Measurements from ENCODE around the gene LBH.

LBH gene

GRCh38 chr2:30235859-30236535, 4.7 kb downstream of the LBH start:
- DNase-seq, result no peak

GRCh38 chr2:30236591-30237238, 5.4 kb downstream of the LBH start:
- DNase-seq, result no peak

GRCh38 chr2:30237239-30237965, 6.1 kb downstream of the LBH start:
- no peak for DNase-seq

DNA sequence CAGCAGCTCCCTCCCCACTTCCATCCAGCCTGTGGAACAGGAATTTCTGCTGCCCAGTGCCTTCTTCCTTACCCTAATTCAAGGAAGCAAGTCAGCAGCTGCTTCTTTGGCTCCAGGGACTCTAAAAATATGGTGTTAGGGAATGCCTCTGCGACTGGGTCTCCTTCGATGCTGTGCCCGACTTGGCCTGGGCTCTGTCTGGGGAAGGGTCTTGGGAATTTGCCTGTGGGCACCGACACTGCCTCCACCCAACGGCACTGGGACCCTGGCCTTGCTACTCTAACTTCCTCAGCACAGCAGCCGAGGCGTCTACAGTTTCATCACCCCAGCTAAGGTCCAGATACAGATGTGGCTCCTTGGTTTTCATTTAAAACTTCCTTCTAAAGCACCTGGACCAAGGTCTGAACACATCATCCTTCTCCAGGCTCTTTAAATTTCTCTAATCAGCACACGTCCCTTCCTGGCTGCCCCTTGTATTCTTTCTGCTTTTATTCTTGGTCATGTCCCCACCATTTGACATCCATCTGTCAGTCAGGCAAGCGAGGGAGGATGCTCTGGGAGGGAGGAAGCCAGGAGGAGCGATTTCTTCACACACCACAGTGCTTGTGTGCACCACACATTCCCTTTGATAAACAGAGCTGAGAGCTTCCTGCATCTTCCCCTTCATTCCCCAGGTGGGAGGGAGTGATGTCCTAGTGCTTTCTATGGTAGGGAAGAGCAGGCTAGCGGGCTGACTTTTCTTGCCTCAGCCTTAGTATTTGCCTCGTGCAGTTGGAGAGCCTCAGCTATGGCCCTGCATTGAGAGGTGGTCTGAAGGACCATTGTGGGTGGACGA, 6.8 kb downstream of the LBH start:
- DNase-seq, result no peak

DNA sequence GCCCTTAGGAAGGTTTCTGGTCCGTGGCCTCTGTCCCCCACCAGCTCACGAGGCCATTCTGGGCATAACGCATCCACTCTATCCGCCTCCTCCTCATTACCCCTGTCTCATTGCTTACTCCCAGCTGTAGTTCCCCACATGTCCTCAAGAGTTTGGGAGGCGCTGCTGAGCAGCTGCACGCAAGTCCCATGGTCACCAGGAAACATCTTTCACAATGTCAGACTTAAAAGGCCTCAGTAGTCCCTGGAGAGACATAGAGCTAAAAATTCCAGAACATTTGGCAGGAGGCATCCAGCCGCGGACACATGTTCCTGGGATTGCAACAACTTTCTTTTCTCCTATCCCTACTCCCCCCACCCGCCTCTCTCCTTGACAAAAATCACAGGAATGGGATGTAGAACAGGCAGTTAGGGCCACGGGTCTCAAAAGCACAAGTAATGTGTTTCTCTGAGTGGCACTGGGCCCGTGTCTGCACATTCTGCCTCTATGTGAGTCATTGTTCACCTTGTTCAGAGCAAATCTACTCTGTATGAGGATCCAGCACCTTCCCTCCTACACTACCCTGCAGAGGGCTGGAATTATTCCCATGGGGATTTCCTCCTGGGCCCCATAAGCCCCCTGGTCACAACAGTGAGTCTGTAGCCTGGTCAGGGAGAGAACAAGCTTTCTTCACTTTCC, 8.1 kb downstream of the LBH start:
- DNase-seq, result peak; percentile 21

- DNase-seq, result no peak
These were observed 8.8 kb downstream of the LBH start for GRCh38 chr2:30239986-30240752.

DNA sequence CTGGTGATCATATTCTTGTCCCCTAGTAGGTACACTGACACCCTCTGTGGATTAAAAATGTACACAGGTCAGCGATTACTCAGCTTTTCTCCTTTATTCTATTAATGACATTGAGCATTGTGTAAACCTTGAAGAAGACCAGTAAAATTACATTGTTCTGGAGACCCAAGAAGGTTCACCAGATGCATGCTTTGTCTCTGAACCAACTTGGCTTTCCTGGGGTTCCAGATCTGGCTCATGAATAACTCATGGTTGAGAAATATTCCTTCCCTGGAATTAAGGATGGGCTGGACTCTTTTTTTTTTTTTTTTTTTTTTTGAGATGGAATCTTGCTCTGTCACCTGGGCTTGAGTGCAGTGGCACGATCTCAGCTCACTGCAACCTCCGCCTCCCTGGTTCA, 11.9 kb downstream of the LBH start:
- no peak for DNase-seq

- DNase-seq, result no peak
These were observed 14.0 kb downstream of the LBH start for GRCh38 chr2:30245364-30245763.

DNA sequence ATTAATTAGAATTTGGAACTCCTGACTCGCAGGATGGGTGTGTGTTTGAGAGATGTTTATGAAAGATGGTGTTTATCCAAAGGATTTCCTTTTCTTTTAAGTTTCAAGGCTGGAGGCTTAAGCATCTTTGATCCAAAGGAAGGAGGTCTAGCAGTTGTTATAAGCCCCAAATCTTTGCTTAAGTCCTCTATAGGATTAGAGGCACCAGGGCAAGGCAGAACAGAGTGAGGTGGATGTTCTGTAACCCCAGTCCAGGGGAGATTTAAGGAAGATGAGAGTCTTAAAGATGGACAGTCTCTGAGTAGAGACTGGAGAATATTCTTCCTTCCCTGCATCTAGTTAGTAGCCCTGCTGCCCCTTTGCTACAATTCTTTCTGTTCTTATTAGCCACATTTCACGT, 17.5 kb downstream of the LBH start:
- no peak for DNase-seq

DNA sequence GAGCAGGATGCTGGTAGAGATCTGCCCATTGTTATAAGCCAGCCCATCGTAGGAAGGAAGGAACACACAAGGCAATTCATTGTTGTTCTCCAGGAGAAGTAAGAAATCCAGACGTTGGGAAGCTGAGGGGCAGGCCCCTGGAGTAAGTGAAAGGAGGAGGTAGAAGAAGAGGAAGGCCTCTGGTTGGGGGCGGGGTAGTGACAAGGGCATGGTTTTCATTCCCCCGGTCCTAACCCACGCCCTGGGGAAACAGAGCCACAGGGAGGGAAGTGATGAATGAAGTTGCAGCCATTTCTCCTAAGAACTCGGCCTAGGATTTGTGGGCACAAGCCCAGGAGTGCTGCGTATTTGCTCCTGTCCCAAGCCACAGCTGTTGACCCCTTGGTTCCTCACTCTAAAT, 18.0 kb downstream of the LBH start:
- DNase-seq, result no peak

GRCh38 chr2:30250421-30250820, 19.1 kb downstream of the LBH start:
- DNase-seq, result no peak

GRCh38 chr2:30252723-30253701, 21.7 kb downstream of the LBH start:
- DNase-seq, result no peak

- DNase-seq, result no peak
These were observed 22.7 kb downstream of the LBH start for GRCh38 chr2:30253873-30254684.

- no peak for DNase-seq
These were observed 23.3 kb downstream of the LBH start for GRCh38 chr2:30254685-30255001.

GRCh38 chr2:30255026-30255425, 23.7 kb downstream of the LBH start:
- DNase-seq, result no peak

DNA sequence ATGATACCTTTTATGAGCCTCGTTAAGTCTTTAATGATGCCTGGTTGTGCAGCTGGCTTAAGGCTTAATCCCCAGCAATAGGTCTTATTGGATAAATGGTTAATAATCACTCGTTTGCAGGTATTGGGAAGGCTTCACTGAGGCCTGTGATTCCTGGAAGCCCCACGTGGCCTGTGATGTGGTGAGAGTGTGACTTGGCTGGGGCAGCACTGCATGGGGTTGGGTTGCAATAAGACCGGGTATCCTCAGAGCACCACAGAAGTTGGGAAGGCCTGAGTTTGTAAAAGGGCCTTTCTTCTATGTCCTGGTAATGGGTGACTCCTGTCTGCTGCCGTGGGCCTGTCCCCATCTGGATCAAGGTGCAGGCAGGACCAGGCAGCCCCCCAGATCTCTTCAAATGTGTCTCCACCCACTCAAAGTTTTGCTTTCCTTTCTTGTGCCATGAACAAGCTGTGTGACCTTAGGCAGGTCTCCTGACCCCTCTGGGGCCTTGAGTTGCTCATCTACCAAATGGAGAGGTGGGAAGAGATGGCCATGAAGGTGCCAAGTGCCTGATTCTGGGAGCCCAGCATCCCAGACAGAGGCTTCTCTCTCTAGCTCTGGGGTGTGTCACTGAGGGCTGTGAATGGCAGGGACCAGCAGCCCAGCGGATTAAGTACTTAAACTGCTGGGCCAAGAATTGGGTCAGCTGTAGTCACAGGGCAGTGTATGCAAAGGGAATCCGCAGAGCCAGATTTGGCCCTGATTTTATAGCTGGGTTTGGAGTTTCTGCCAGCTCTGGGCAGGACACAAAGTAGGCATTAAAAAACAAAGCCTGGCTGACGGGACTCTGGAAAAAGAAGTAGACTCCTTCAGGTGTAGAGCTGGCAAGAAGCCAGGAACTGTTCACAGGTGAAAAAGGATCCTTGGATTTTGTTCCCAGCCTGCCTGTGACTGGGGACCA, 24.4 kb downstream of the LBH start:
- no peak for DNase-seq

DNA sequence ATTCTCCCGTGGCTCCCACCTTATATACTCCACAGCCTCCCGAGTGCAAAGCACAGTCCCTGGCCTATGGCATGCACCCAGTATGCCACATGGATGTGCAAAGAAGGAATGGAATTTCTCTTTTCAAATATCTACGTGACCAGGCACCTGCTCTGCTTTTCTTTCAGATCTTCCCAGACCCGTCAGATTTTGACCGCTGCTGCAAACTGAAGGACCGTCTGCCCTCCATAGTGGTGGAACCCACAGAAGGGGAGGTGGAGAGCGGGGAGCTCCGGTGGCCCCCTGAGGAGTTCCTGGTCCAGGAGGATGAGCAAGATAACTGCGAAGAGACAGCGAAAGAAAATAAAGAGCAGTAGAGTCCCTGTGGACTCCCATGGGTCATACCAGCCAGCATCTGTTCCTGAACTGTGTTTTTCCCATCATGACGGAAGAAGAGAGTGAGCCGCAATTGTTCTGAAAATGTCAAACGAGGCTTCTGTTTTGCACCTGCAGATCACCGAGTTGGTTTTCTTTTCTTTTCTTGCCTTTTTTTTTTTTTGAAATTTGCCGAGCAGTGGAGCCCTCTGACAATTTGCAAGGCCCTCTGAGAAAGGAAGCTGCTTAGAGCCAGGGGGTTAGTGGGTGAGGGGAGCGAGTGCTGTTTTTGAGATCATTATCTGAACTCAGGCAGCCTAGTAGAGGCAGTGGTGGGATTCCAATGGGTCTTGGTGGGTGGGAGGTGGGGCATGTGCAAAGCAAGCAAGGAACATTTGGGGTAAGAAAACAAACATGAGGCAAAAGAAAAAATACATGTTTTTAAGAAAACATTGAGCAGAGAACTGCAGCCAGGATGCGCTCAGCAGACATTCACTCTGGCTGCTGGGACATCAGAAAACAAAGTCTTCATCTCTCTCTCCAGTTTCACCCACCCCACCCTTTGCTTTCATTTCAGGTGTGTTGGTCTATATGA, 26.2 kb downstream of the LBH start:
- DNase-seq, result no peak

DNA sequence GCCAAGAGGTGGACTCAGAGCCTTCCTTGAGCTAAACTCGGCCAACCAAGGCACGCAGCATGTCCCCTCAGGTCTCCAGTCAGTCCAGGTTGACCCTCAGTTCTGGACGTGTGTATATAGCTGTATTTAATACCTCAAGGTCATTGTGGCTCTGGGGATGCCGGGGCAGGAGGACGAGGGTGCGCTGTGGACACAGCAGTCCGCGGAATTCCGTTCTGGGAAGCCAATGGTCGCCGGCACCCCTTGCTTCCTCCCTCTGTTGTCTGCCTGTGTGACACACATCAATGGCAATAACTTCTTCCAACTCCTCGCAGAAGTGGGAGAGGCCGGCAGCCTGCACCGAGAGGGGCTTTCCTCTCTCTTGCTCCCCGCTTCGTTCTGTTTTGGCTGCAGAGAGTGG, 27.7 kb downstream of the LBH start:
- no peak for DNase-seq

All from COR-L47 (cell line).